HG02884 (cell line): ENCODE data around the gene LCE3A.

ENCODE experiments used
- ATAC-seq: cut with Tn5 transposase; IDR thresholded peaks from one replicate; pipeline ENCODE4 v1.9.1; 2021; ENCODE audit warnings: mild to moderate bottlenecking, moderate library complexity; ENCODE audit not compliant: unreplicated experiment

The LCE3A gene

DNA sequence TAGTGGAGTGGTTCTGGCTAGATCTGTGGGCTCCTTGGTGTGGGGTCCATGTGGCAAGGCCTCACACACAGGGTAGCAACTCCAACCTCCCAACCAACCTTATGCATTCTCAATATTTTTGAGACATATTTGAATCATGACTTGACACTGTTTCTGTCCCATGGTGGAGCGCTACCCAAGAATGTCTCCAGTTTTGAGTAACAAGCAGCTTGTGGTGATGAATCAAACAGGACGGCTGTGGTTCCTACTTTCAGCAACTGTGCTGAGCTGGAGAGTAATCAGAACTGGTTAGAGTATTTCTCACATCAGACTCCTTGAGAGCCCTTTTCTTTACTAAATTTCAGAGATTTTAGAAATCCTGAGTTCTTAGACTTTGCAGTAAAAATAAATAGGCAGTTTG is 45.7 kb downstream of the LCE3A start:
- no peak for ATAC-seq
